Measurements from ENCODE around the gene HFM1. TPM values are rescaled to one million over a fixed set of nuclear protein-coding genes. Genes with fewer than 3 reads are reported as not detected.

Gene HFM1
- total RNA-seq, 4 donors from 2014 or later = 0.77 to 3.2 (median 2.5) TPM

DNA sequence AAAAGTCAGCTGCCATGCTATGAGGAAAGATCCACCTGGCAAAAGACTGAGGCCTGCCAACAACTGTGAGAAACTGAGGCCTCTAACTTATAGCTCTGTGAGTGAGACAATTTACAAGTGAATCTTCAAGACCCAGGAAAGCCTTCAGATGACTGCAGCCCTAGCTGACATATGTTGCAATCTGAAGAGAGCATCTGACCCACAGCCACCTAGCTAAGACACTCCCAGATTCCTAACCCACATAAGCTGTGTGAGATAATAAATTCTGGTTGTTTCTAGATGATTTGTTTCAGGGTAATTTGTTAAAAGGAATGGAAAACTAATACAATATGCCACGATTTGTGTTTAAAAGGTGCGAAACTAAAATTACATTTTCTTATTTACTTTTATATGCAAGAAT lies 55.1 kb downstream of the HFM1 start:
- no peak overlapping the region for H3K4me3 ChIP-seq
- H3K4me1 ChIP-seq = no peaks in the 10 kb centered on the region
- TF ChIP-seq POLR2AphosphoS5 (IDR thresholded peaks at IDR 0.05) = no peak
- TF ChIP-seq, protein P1, sequence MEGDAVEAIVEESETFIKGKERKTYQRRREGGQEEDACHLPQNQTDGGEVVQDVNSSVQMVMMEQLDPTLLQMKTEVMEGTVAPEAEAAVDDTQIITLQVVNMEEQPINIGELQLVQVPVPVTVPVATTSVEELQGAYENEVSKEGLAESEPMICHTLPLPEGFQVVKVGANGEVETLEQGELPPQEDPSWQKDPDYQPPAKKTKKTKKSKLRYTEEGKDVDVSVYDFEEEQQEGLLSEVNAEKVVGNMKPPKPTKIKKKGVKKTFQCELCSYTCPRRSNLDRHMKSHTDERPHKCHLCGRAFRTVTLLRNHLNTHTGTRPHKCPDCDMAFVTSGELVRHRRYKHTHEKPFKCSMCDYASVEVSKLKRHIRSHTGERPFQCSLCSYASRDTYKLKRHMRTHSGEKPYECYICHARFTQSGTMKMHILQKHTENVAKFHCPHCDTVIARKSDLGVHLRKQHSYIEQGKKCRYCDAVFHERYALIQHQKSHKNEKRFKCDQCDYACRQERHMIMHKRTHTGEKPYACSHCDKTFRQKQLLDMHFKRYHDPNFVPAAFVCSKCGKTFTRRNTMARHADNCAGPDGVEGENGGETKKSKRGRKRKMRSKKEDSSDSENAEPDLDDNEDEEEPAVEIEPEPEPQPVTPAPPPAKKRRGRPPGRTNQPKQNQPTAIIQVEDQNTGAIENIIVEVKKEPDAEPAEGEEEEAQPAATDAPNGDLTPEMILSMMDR (IDR thresholded peaks at IDR 0.05) = no peak
- no peak for TF ChIP-seq EP300 (IDR thresholded peaks at IDR 0.05)
- no peak for TF ChIP-seq POLR2A (IDR thresholded peaks at IDR 0.05)
- 81 to 92% methylated on average over 2 of the region's 2 CpGs for WGBS, 2 donors (ENCODE audit: low coverage in 1 of 2)
- no peaks in the 10 kb centered on the region for H3K27me3 ChIP-seq
- H3K36me3 ChIP-seq = peaks cover 0 to 4% of the 10 kb centered on the region in 2 donors
- peaks cover 0 to 10% (median 0%) of the 10 kb centered on the region in 3 donors for H3K9me3 ChIP-seq
- no peak for ATAC-seq
- no peak overlapping the region for H3K27ac ChIP-seq

DNA sequence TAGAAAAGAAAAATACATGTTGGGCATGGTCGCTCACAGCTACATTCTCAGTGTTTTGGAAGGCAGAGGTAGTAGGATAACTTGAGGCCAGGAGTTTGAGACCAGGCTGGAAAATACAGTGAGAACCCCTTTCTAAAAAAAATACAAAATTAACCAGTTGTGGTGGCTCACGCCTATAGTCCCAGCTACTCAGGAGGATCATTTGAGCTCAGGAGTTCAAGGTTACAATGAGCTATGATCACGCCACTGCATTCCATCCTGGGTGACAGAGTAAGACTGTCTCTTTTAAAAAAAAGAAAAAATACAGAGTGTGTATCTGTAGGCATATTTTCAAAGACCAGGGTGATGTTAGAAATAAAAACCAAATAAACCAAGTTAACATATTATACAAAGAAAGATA lies 57.8 kb downstream of the HFM1 start:
- 89 to 100% methylated on average over 3 of the region's 3 CpGs for WGBS, 2 donors (ENCODE audit: low coverage in 1 of 2)
- Histone ChIP-seq H3K27ac (no peak overlapping the region), H3K4me1 (no peaks in the 10 kb centered on the region), H3K4me3 (no peak overlapping the region), H3K36me3 (no peaks in the 10 kb centered on the region), H3K27me3 (no peaks in the 10 kb centered on the region), H3K9me3 (no peaks in the 10 kb centered on the region)
- TF ChIP-seq POLR2AphosphoS5 (IDR thresholded peaks at IDR 0.05) (no peak), EP300 (IDR thresholded peaks at IDR 0.05) (no peak), POLR2A (IDR thresholded peaks at IDR 0.05) (no peak)
- TF ChIP-seq, protein P1 (IDR thresholded peaks at IDR 0.05) = no peak
- ATAC-seq = no peak

DNA sequence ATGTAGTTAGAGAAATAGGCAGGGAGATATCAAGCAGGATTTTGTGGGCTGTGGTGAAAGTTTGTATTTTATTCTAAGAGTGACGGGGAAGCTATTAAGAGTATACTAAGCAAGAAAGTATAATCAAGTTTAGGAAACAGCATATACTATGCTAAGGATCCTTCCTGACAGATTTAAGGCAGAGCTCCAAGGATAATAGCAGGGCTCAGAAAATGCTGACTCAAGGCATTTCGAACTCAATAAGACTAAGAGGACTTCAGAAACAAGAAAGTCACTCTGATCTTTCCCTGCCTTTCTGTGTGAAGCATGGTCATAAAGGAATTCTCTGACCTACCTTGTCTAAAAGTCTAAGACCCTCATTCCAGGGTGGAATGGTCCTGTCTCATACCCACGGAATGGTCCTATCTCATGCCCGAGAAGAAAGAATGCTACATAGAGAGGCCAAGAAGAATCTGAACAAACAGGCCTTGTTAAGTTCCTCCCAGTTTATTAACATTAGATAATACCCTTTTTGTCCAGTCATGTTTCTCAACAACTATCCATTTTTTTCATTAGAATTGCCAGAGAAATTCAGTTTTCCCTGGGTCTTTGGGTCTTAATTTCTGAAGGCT lies 59.1 kb downstream of the HFM1 start:
- Histone ChIP-seq H3K9me3 (no peaks in the 10 kb centered on the region), H3K27ac (no peak overlapping the region), H3K4me3 (no peak overlapping the region), H3K4me1 (no peaks in the 10 kb centered on the region), H3K36me3 (no peaks in the 10 kb centered on the region), H3K27me3 (no peaks in the 10 kb centered on the region)
- TF ChIP-seq POLR2A (IDR thresholded peaks at IDR 0.05) (no peak), POLR2AphosphoS5 (IDR thresholded peaks at IDR 0.05) (no peak), EP300 (IDR thresholded peaks at IDR 0.05) (no peak)
- TF ChIP-seq, protein P1 (IDR thresholded peaks at IDR 0.05) = no peak
- no peak for ATAC-seq
- WGBS, 2 donors (ENCODE audit: low coverage in 1 of 2) = 57 to 64% methylated on average over 4 of the region's 4 CpGs

DNA sequence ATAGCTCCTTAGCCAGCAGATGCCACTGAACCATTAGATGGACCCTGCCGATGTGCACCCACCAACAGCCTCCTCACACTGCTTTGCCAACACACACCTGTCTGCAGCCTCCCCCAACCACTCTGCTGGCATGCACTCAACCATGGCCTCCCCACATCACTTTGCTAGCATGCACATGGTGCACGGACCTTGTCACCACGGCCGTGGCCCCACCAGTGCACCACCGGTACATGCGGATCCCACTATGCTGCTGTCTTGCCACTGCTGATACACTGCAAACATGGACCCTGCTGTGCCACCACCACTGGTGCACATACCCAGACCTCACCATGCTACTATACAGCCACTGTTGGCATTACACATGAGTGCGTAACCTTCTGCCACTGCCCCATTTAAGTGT lies 66.1 kb downstream of the HFM1 start:
- no peak for ATAC-seq
- 100% methylated on average over 1 of the region's 7 CpGs; no CpG with 5 or more reads in 1 of the 2 donors for WGBS, 2 donors (ENCODE audit: low coverage in 1 of 2)

More for the DNA sequence above, 66.1 kb downstream of the HFM1 start:
- TF ChIP-seq POLR2AphosphoS5 (IDR thresholded peaks at IDR 0.05) (no peak), POLR2A (IDR thresholded peaks at IDR 0.05) (no peak), EP300 (IDR thresholded peaks at IDR 0.05) (no peak)
- TF ChIP-seq, protein P1 (IDR thresholded peaks at IDR 0.05) = no peak
- Histone ChIP-seq H3K27me3 (no peaks in the 10 kb centered on the region), H3K4me3 (no peak overlapping the region), H3K4me1 (no peaks in the 10 kb centered on the region), H3K36me3 (no peaks in the 10 kb centered on the region), H3K27ac (no peak overlapping the region), H3K9me3 (peaks cover 0 to 5% (median 0%) of the 10 kb centered on the region in 3 donors)

Data from gastroesophageal sphincter (tissue), 4 donors.